HG02938 (cell line): ENCODE results near the gene BTNL8.

ENCODE experiments used
- ATAC-seq: cut with Tn5 transposase; IDR thresholded peaks from one replicate; pipeline ENCODE4 v1.9.1; 2021; ENCODE audit warnings: mild to moderate bottlenecking, moderate library complexity; ENCODE audit not compliant: unreplicated experiment

Gene BTNL8

GRCh38 chr5:180950291-180950949 is 51.5 kb downstream of the BTNL8 start:
- ATAC-seq: no peak

- no peak for ATAC-seq
Measured at GRCh38 chr5:180959661-180960060, 60.7 kb downstream of the BTNL8 start.

- ATAC-seq: no peak
Measured at GRCh38 chr5:180960209-180960608, 61.2 kb downstream of the BTNL8 start.

- ATAC-seq: no peak
Measured at GRCh38 chr5:180969406-180969805, 70.4 kb downstream of the BTNL8 start.

GRCh38 chr5:180970336-180970735 is 71.4 kb downstream of the BTNL8 start:
- no peak for ATAC-seq

- ATAC-seq: no peak
Measured at GRCh38 chr5:180970875-180971274, 71.9 kb downstream of the BTNL8 start.

GRCh38 chr5:180974612-180975315 is 75.8 kb downstream of the BTNL8 start:
- ATAC-seq: no peak

GRCh38 chr5:180975338-180975737 is 76.4 kb downstream of the BTNL8 start:
- peak; percentile 89 for ATAC-seq

GRCh38 chr5:180976518-180976917 is 77.6 kb downstream of the BTNL8 start:
- no peak for ATAC-seq

GRCh38 chr5:180977852-180978251 is 78.9 kb downstream of the BTNL8 start:
- ATAC-seq: no peak

GRCh38 chr5:180982008-180982741 is 83.2 kb downstream of the BTNL8 start:
- no peak for ATAC-seq

- ATAC-seq: no peak
Measured at GRCh38 chr5:180988016-180988415, 89.1 kb downstream of the BTNL8 start.

- no peak for ATAC-seq
Measured at GRCh38 chr5:180988592-180988991, 89.6 kb downstream of the BTNL8 start, which contains the start of gene BTNL3. TSS of gene BTNL3 (plus strand) at chr5:180988846. CDS start at chr5:180989029, 183 bp downstream.

- ATAC-seq: peak; percentile 49
Measured at GRCh38 chr5:180990086-180990881, 91.3 kb downstream of the BTNL8 start.

GRCh38 chr5:180990882-180991242 is 91.9 kb downstream of the BTNL8 start:
- no peak for ATAC-seq
